HepG2 (cell line): ENCODE measurements around the gene LGALS4. TPM values are rescaled to one million over a fixed set of nuclear protein-coding genes. Genes with fewer than 3 reads are reported as not detected.

Experiments used
- MED13 ChIP-seq: sonication (generic); formaldehyde crosslinking; IDR thresholded peaks from 2 replicates; pipeline ENCODE4 v1.5.0; 2020; ENCODE audit warnings: missing genetic modification reagents
- NR1H2 ChIP-seq: sonication (generic); formaldehyde crosslinking; IDR thresholded peaks from 2 replicates; pipeline ENCODE4 v1.8.1; 2022; ENCODE audit warnings: low read depth, missing genetic modification reagents, borderline replicate concordance
- NR2F2 ChIP-seq: IDR thresholded peaks from 2 replicates; pipeline ENCODE4 v1.6.1; 2012; ENCODE audit warnings: low read depth, inconsistent platforms, borderline replicate concordance
- POGZ ChIP-seq: sonication (generic); formaldehyde crosslinking; IDR thresholded peaks from 2 replicates; pipeline ENCODE4 v1.4.0; 2020; ENCODE audit warnings: mild to moderate bottlenecking, missing genetic modification reagents
- PRMT3 ChIP-seq: sonication (generic); formaldehyde crosslinking; IDR thresholded peaks from 2 replicates; pipeline ENCODE4 v1.8.1; 2022; ENCODE audit warnings: low read depth, mild to moderate bottlenecking, moderate library complexity, missing genetic modification reagents, borderline replicate concordance
- RARG ChIP-seq: sonication (generic); formaldehyde crosslinking; IDR thresholded peaks from 2 replicates; pipeline ENCODE4 v1.4.0; 2020; ENCODE audit warnings: low read depth, mild to moderate bottlenecking, missing genetic modification reagents
- SNAPC5 ChIP-seq: sonication (generic); formaldehyde crosslinking; IDR thresholded peaks from 2 replicates; pipeline ENCODE4 v1.8.1; 2023; ENCODE audit warnings: mild to moderate bottlenecking, missing genetic modification reagents, borderline replicate concordance
- SOX6 ChIP-seq, 2 experiments: fragments of 450-650 bp in 1 of 2; sonication (generic) in 1 of 2; formaldehyde crosslinking in 1 of 2; IDR thresholded peaks; 2 replicates each; pipeline versions ENCODE4 v1.4.0 to v1.6.1; 2017 to 2020; ENCODE audit warnings: antibody characterized with exemption in 1 of 2, mild to moderate bottlenecking in 1 of 2, missing genetic modification reagents in 1 of 2
- SSRP1 ChIP-seq: IDR thresholded peaks from 2 replicates; pipeline ENCODE4 v1.6.1; 2016; ENCODE audit warnings: control low read depth
- SYNCRIP ChIP-seq: fragments of 200-400 bp; formaldehyde crosslinking; IDR thresholded peaks from 2 replicates; pipeline ENCODE4 v1.6.1; 2018; ENCODE audit warnings: mild to moderate bottlenecking, low read depth, low read length; ENCODE audit not compliant: insufficient read depth
- THAP11 ChIP-seq: IDR thresholded peaks from 2 replicates; pipeline ENCODE4 v1.6.1; 2016; ENCODE audit warnings: missing biosample characterization, missing genetic modification reagents
- TOE1 ChIP-seq: sonication (generic); formaldehyde crosslinking; IDR thresholded peaks from 2 replicates; pipeline ENCODE4 v1.4.0; 2020; ENCODE audit warnings: mild to moderate bottlenecking, missing genetic modification reagents
- TRIM22 ChIP-seq: fragments of 450-650 bp; IDR thresholded peaks from 2 replicates; pipeline ENCODE4 v1.6.1; 2017
- YEATS2 ChIP-seq: sonication (generic); formaldehyde crosslinking; IDR thresholded peaks from 2 replicates; pipeline ENCODE4 v1.4.0; 2020; ENCODE audit warnings: missing genetic modification reagents, borderline replicate concordance
- ZBTB20 ChIP-seq: sonication (generic); formaldehyde crosslinking; IDR thresholded peaks from 2 replicates; pipeline ENCODE4 v1.8.1; 2023; ENCODE audit warnings: missing genetic modification reagents, low read depth, mild to moderate bottlenecking, borderline replicate concordance
- ZBTB26 ChIP-seq: IDR thresholded peaks from 2 replicates; pipeline ENCODE4 v1.6.1; 2016; ENCODE audit warnings: missing compliant biosample characterization, missing genetic modification reagents, borderline replicate concordance
- ZBTB3 ChIP-seq: sonication (generic); formaldehyde crosslinking; IDR thresholded peaks from 2 replicates; pipeline ENCODE4 v1.4.0; 2020; ENCODE audit warnings: low read depth, mild to moderate bottlenecking, moderate library complexity, missing genetic modification reagents, borderline replicate concordance
- ZBTB44 ChIP-seq: sonication (generic); formaldehyde crosslinking; IDR thresholded peaks from 2 replicates; pipeline ENCODE4 v1.4.0; 2020; ENCODE audit warnings: missing genetic modification reagents
- ZKSCAN5 ChIP-seq: sonication (generic); formaldehyde crosslinking; IDR thresholded peaks from 2 replicates; pipeline ENCODE4 v1.5.1; 2020; ENCODE audit warnings: mild to moderate bottlenecking, missing genetic modification reagents
- ZMYM3 ChIP-seq: sonication (generic); formaldehyde crosslinking; IDR thresholded peaks from 2 replicates; pipeline ENCODE4 v1.5.1; 2020; ENCODE audit warnings: mild to moderate bottlenecking, missing genetic modification reagents
- ZNF335 ChIP-seq: sonication (generic); formaldehyde crosslinking; IDR thresholded peaks from 2 replicates; pipeline ENCODE4 v1.4.0; 2020; ENCODE audit warnings: missing genetic modification reagents
- ZNF530 ChIP-seq: sonication (generic); formaldehyde crosslinking; IDR thresholded peaks from 2 replicates; pipeline ENCODE4 v1.5.0; 2020; ENCODE audit warnings: low read depth, mild to moderate bottlenecking, missing genetic modification reagents
- ZNF678 ChIP-seq: sonication (generic); formaldehyde crosslinking; IDR thresholded peaks from 2 replicates; pipeline ENCODE4 v1.4.0; 2020; ENCODE audit warnings: mild to moderate bottlenecking, missing genetic modification reagents
- ZSCAN12 ChIP-seq: sonication (generic); formaldehyde crosslinking; IDR thresholded peaks from 2 replicates; pipeline ENCODE4 v1.9.0; 2021; ENCODE audit warnings: mild to moderate bottlenecking, missing genetic modification reagents
- ZZZ3 ChIP-seq: sonication (generic); formaldehyde crosslinking; IDR thresholded peaks from 2 replicates; pipeline ENCODE4 v1.4.0; 2020; ENCODE audit warnings: missing genetic modification reagents, mild to moderate bottlenecking, borderline replicate concordance
- polyA plus RNA-seq, 8 experiments: library from polyadenylated mRNA; depleted of rRNA in 3 of 8; stranded (reverse) in 7 of 8; unstranded in 1 of 8; fragments of >200 nt; fragmentation: Illumina TruSeq in 4 of 8; extraction: Trizol in 4 of 8; gene quantifications; 2 replicates each; pipeline versions ENCODE4 v1.2.1 to v1.2.3, GENCODE V29; 2011 to 2016; ENCODE audit warnings: low read depth in 4 of 8, missing spikeins in 1 of 8, mixed read lengths in 1 of 8; ENCODE audit not compliant: insufficient read depth in 1 of 8
- total RNA-seq, 5 experiments: library from RNA; depleted of rRNA; stranded (reverse); fragments of >200 nt; fragmentation: Illumina TruSeq; extraction: Trizol; gene quantifications; 2 replicates each; pipeline ENCODE4 v1.2.3, GENCODE V29; 2016; ENCODE audit warnings: low read depth in 1 of 5

The LGALS4 gene
- total and polyA plus RNA-seq, 2 of the 13 experiments (the other 11 are each of a cell fraction or from before 2014, with no cell fraction given): 0.24 to 0.71 TPM

- TF ChIP-seq SNAPC5 (CRISPR knock-in tag): no peak
- no peak for TF ChIP-seq PRMT3 (CRISPR knock-in tag)
- no peak for TF ChIP-seq TRIM22
- TF ChIP-seq SYNCRIP: no peak
- no peak; the same call in 1 of the 2 replicates for TF ChIP-seq ZBTB20 (CRISPR knock-in tag)
- no peak; the same call in 1 of the 2 replicates for TF ChIP-seq TOE1 (CRISPR knock-in tag)
- TF ChIP-seq ZMYM3 (CRISPR knock-in tag): peak; percentile 48
- no peak for TF ChIP-seq ZKSCAN5
- TF ChIP-seq ZNF335 (CRISPR knock-in tag): no peak
- no peak for TF ChIP-seq ZBTB3 (CRISPR knock-in tag)
- TF ChIP-seq ZBTB26 (CRISPR knock-in tag): no peak; the same call in 1 of the 2 replicates
- TF ChIP-seq NR2F2: no peak
- peak; percentile 83; the same call in 1 of the 2 replicates for TF ChIP-seq THAP11
- no peak for TF ChIP-seq POGZ (CRISPR knock-in tag)
- TF ChIP-seq NR1H2 (CRISPR knock-in tag): no peak
- no peak for TF ChIP-seq SSRP1 (CRISPR knock-in tag)
- no peak for TF ChIP-seq MED13 (CRISPR knock-in tag)
- TF ChIP-seq RARG (CRISPR knock-in tag): no peak
- TF ChIP-seq ZNF678 (CRISPR knock-in tag): 0 out of 2 replicates have a peak, but pooled peaks have one; percentile 32
- TF ChIP-seq ZZZ3: no peak
- TF ChIP-seq SOX6 (IDR thresholded peaks at IDR 0.05): no peak
- TF ChIP-seq SOX6 (CRISPR knock-in tag; IDR thresholded peaks at IDR 0.05): no peak; the same call in 1 of the 2 replicates
- no peak for TF ChIP-seq ZBTB44 (CRISPR knock-in tag)
- peak; percentile 65; the same call in 1 of the 2 replicates for TF ChIP-seq ZSCAN12 (CRISPR knock-in tag)
- TF ChIP-seq ZNF530 (CRISPR knock-in tag): no peak
- TF ChIP-seq YEATS2 (CRISPR knock-in tag): no peak
These were observed 39.0 kb upstream of the LGALS4 start (continued) for GRCh38 chr19:38851622-38852230.
